GM12801 (cell line): ENCODE measurements around the gene RGS6.

Source experiments
- TF ChIP-seq, protein P1 (sequence below): IDR thresholded peaks from one replicate; pipeline ENCODE4 v1.5.1; 2011; ENCODE audit warnings: control low read depth; ENCODE audit not compliant: insufficient read length; ENCODE audit errors: extremely low read depth

The RGS6 gene

DNA sequence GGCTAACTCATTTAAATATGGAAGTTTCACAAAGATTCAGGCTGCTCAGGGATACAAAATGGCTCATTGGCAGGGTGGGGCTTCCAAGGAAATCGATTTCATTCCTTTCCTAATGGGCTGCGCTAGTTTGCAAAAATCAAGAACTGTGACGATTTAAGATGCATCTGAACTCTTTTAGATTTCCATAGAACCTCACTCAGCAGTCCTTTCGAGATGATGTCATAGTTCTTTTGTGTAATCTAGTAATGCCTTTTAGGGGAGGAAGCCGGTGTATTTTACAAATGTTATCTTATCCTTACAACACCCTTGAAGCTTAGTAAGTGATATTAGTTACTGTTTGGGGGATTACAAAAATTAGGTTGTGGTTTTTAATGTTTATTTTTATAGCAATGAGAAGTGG, 239.8 kb downstream of the RGS6 start:
- TF ChIP-seq, protein P1, sequence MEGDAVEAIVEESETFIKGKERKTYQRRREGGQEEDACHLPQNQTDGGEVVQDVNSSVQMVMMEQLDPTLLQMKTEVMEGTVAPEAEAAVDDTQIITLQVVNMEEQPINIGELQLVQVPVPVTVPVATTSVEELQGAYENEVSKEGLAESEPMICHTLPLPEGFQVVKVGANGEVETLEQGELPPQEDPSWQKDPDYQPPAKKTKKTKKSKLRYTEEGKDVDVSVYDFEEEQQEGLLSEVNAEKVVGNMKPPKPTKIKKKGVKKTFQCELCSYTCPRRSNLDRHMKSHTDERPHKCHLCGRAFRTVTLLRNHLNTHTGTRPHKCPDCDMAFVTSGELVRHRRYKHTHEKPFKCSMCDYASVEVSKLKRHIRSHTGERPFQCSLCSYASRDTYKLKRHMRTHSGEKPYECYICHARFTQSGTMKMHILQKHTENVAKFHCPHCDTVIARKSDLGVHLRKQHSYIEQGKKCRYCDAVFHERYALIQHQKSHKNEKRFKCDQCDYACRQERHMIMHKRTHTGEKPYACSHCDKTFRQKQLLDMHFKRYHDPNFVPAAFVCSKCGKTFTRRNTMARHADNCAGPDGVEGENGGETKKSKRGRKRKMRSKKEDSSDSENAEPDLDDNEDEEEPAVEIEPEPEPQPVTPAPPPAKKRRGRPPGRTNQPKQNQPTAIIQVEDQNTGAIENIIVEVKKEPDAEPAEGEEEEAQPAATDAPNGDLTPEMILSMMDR: no peak

DNA sequence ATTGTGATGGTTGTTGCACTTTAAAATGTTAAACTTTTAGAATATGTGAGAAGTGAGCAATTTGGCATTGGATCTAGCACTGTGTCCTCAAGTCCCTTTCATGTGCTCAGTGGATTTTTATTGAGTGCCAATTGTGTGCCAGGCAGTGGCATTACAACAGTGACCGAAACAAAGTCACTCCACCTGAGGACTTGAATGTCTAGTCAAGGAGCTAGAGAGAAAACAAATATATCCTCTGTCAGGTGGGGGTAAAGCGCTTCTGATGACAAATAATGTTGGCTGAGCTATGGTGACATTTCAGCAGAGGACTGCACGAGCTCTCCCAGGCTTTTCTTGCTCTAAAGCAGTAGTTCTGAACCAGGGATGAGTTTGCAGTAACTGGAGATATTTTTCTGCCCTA, 240.4 kb downstream of the RGS6 start:
- TF ChIP-seq, protein P1: no peak

DNA sequence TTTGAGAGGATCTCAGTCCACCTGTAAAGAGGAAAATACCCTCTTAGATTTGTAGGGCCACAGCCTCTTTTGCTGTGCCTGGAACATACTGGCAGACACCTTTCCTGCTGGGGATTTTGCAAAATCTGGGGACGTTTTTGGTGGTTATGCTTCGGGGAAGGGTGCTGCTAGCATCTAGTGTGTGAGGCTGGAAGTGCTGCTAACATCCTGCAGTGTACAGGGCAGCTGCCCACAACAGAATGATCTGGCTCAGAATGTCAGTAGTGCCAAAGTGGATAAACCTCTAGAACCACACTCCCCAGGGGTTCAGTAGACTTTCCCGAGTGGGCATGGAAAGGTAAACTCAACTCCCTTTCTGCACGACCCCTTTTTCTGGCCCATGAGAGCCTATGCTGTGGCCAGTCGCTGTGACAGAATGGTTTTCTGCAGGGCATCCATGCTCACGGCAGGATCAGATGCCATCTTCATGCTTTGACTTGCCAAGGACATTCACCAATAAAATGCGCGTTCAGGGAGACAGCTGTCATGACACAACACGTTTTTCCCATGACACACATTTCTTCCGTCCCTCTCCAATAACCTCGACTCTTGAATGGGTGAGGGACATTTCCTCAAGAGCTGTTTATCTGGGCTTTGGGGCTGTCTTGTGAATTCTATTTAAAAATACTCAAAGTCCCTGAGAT, 240.9 kb downstream of the RGS6 start:
- TF ChIP-seq, protein P1: no peak

DNA sequence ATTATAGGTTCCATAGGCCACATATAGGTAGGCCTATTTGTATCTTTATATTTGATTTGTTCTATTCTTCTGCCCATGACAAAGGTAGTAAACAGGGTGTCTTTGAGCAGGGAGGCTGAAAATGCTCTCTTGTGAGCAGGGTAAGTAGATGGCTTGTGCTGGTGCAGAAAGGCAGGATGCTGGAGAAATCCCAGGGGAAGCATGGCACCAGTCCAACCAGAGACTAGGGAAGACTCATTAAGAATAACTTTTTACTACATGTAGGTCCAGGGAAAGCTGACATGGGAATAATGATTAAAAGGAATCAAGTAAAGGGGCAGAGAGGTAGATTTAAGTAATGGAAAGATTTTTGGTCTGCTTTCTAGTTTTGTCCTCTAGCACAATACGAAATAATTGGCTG, 245.0 kb downstream of the RGS6 start:
- TF ChIP-seq, protein P1: no peak

DNA sequence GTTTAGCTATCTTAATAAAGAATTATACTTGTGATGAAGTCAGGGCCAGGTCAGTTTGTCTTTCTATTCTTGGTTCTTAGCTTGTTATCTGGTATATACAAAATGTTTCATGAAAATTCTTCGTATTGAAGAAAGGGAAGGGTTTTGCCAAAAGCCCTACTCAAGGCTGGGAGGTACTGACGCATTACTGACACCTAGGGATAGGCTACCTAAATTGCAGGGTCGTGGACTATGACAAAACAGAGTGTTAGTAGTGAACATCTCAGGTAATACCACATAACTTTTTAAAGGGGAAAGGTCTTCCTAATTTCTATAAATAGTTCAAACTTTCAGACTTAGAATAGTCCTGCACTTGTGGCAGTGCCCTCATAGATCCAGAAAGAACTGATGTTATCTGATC, 246.3 kb downstream of the RGS6 start:
- TF ChIP-seq, protein P1: no peak

DNA sequence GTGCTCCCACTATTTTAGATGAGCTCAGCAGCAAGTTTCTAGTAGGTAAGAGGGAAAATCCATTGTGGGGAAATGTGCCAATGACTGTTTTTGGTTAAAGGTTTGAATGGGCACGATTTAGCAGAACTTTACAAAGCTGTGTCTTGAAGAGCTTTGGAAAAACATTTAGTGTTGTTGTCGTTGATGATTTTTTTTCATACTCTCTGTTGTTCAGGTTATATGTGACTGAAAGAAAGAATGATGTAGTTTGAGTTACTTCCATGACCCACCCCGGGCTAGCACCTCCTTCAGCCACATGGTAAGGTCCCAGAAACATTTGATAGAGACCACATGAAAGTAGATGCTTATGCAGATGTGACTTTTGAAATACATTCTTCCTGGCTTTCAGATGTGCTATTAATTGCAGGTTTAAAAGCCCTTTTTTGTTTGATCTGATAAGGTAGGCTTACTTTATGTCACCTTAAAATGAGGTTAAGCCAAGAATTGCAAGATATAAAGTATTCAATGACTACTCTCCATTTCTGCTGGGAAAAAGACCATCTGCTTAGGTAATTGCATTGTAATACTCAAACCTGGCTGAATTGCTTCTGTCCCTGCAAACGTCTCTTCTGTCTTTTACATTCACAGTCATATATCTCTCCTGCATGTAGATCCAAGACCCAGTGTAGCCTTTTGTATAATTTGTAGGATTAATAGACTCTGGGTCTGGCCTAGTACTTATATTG, 250.6 kb downstream of the RGS6 start:
- TF ChIP-seq, protein P1: no peak

DNA sequence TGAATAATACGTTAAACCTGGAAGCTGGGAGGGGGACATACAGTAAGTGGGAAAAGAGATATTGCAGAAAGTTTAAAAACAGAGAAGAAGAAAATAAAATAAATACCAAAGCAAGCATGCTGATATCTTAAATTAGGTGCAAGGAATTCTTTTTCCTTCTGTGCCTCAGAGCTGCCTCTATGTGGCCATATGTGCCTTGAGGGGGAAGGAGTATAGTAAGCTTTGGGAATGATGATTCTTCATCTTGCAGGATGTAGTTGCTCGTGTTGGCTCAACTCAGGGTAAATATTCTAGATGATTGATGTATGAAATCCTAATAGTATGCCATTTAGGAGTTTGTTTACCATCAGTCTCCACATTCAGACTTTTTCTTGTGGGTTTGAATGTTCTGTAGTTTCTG, 251.4 kb downstream of the RGS6 start:
- TF ChIP-seq, protein P1: no peak
